Neural cell (in vitro differentiated cells): ENCODE data around the gene IKZF2. TPM values are rescaled to one million over a fixed set of nuclear protein-coding genes. Genes with fewer than 3 reads are reported as not detected.

Experiments
- H2AFZ ChIP-seq: fragments of 200-600, 300-800 bp; sonication (generic), shearing (Covaris generic); 2 replicates; pipeline ENCODE4 v1.6.0; 2014; ENCODE audit warnings: low read depth, mild to moderate bottlenecking, antibody characterized with exemption, low read length, moderate library complexity
- H3F3A ChIP-seq: fragments of 200-600 bp; shearing (Covaris generic); 2 replicates; pipeline ENCODE4 v1.6.1; 2016; ENCODE audit warnings: mild to moderate bottlenecking, moderate library complexity, mixed read lengths, antibody characterized with exemption, low read length; ENCODE audit not compliant: insufficient read depth, poor library complexity, severe bottlenecking
- H3K27ac ChIP-seq: fragments of 200-600, 300-800 bp; sonication (generic), shearing (Covaris generic); 2 replicates; pipeline ENCODE4 v1.5.1; 2014; ENCODE audit warnings: mild to moderate bottlenecking, low read length, moderate library complexity
- H3K27me3 ChIP-seq: fragments of 300-800, 200-600 bp; sonication (generic), shearing (Covaris generic); 2 replicates; pipeline ENCODE4 v1.6.0; 2014; ENCODE audit warnings: mild to moderate bottlenecking, low read depth, low read length, moderate library complexity; ENCODE audit not compliant: insufficient read depth
- H3K36me3 ChIP-seq: fragments of 300-800, 200-600 bp; sonication (generic), shearing (Covaris generic); 2 replicates; pipeline ENCODE4 v1.5.1; 2014; ENCODE audit warnings: mild to moderate bottlenecking, antibody characterized with exemption, low read length, moderate library complexity; ENCODE audit not compliant: insufficient read depth
- H3K4me2 ChIP-seq: fragments of 300-800, 200-600 bp; sonication (generic), shearing (Covaris generic); 2 replicates; pipeline ENCODE4 v1.6.0; 2014; ENCODE audit warnings: mild to moderate bottlenecking, low read length
- H3K4me3 ChIP-seq: fragments of 300-800, 200-600 bp; sonication (generic), shearing (Covaris generic); 2 replicates; pipeline ENCODE4 v1.5.1; 2014; ENCODE audit warnings: mild to moderate bottlenecking, low read length, moderate library complexity
- H3K79me2 ChIP-seq: fragments of 200-600 bp; shearing (Covaris generic); replicated peaks from 2 replicates; pipeline ENCODE4 v1.6.0; 2014; ENCODE audit warnings: mild to moderate bottlenecking, low read length, moderate library complexity; ENCODE audit not compliant: insufficient read depth
- H3K9ac ChIP-seq: fragments of 300-800, 200-600 bp; sonication (generic), shearing (Covaris generic); 2 replicates; pipeline ENCODE4 v1.6.1; 2016; ENCODE audit warnings: mild to moderate bottlenecking, low read length, mixed read lengths
- H3K9me2 ChIP-seq: fragments of 200-600 bp; shearing (Covaris generic); 2 replicates; pipeline ENCODE4 v1.6.1; 2016; ENCODE audit warnings: mild to moderate bottlenecking, low read length, mixed read lengths; ENCODE audit not compliant: insufficient read depth
- H3K9me3 ChIP-seq: fragments of 200-600, 300-800 bp; sonication (generic), shearing (Covaris generic); 2 replicates; pipeline ENCODE4 v1.6.1; 2016; ENCODE audit warnings: mild to moderate bottlenecking, mixed run types, low read length, moderate library complexity, mixed read lengths
- H4K20me1 ChIP-seq: fragments of 200-600 bp; shearing (Covaris generic); 2 replicates; pipeline ENCODE4 v1.6.1; 2016; ENCODE audit warnings: mild to moderate bottlenecking, mixed run types; ENCODE audit not compliant: insufficient read depth
- CTCF ChIP-seq: fragments of 450-650 bp; IDR thresholded peaks from 2 replicates; pipeline ENCODE4 v1.5.1; 2014; ENCODE audit warnings: antibody characterized with exemption, mild to moderate bottlenecking, moderate library complexity; ENCODE audit not compliant: poor library complexity, severe bottlenecking
- EP300 ChIP-seq: fragments of 450-650 bp; conservative IDR thresholded peaks from 2 replicates; pipeline ENCODE4 v1.6.1; 2014; ENCODE audit warnings: antibody characterized with exemption, mild to moderate bottlenecking, moderate library complexity; ENCODE audit not compliant: poor library complexity, severe bottlenecking
- EZH2 ChIP-seq: fragments of 200-600, 300-800 bp; shearing (Covaris generic), sonication (generic); IDR thresholded peaks from 2 replicates; pipeline ENCODE4 v1.6.1; 2014; ENCODE audit warnings: antibody characterized with exemption, low read length, borderline replicate concordance, mild to moderate bottlenecking; ENCODE audit not compliant: insufficient read depth, poor library complexity, severe bottlenecking
- MXI1 ChIP-seq: fragments of 450-650 bp; conservative IDR thresholded peaks from 2 replicates; pipeline ENCODE4 v1.6.1; 2014; ENCODE audit warnings: antibody characterized with exemption, mild to moderate bottlenecking; ENCODE audit not compliant: poor library complexity, severe bottlenecking
- POLR2AphosphoS5 ChIP-seq: IDR thresholded peaks from 2 replicates; pipeline ENCODE4 v1.6.1; 2012
- RAD21 ChIP-seq: fragments of 450-650 bp; conservative IDR thresholded peaks from 2 replicates; pipeline ENCODE4 v1.6.1; 2014; ENCODE audit warnings: antibody characterized with exemption, mild to moderate bottlenecking, moderate library complexity
- REST ChIP-seq: IDR thresholded peaks from 2 replicates; pipeline ENCODE4 v1.6.1; 2012; ENCODE audit warnings: borderline replicate concordance
- SMC3 ChIP-seq: fragments of 450-650 bp; conservative IDR thresholded peaks from 2 replicates; pipeline ENCODE4 v1.6.1; 2014; ENCODE audit warnings: antibody characterized with exemption, mild to moderate bottlenecking, moderate library complexity; ENCODE audit not compliant: poor library complexity
- TAF1 ChIP-seq: IDR thresholded peaks from 2 replicates; pipeline ENCODE4 v1.6.1; 2012; ENCODE audit warnings: low read depth
- polyA plus RNA-seq: library from polyadenylated mRNA; depleted of rRNA; stranded (reverse); fragments of >200 nt; gene quantifications from 2 replicates; pipeline ENCODE4 v1.2.3, GENCODE V29; 2014

Gene IKZF2
- polyA plus RNA-seq, 1 donor from 2014 or later, result 5.6 TPM

- no peaks in the 10 kb centered on the region for H3K36me3 ChIP-seq
- H3K4me2 ChIP-seq, result no peak overlapping the region
- no peak overlapping the region for H3K9ac ChIP-seq
- H3K79me2 ChIP-seq, result no peaks in the 10 kb centered on the region
- no peaks in the 10 kb centered on the region for H4K20me1 ChIP-seq
- no peaks in the 10 kb centered on the region for H3K9me2 ChIP-seq
- H3F3A ChIP-seq, result no peaks in the 10 kb centered on the region
- H2AFZ ChIP-seq, result no peak overlapping the region
- no peak overlapping the region for H3K4me3 ChIP-seq
- no peak overlapping the region for H3K27ac ChIP-seq
- no peaks in the 10 kb centered on the region for H3K9me3 ChIP-seq
- no peaks in the 10 kb centered on the region for H3K27me3 ChIP-seq
- TF ChIP-seq RAD21 (no peak), EZH2 (no peak), POLR2AphosphoS5 (no peak), CTCF (no peak), REST (no peak), SMC3 (no peak), TAF1 (no peak), MXI1 (no peak), EP300 (no peak)
These were observed 43.1 kb downstream of the IKZF2 start for GRCh38 chr2:213108308-213108707.

DNA sequence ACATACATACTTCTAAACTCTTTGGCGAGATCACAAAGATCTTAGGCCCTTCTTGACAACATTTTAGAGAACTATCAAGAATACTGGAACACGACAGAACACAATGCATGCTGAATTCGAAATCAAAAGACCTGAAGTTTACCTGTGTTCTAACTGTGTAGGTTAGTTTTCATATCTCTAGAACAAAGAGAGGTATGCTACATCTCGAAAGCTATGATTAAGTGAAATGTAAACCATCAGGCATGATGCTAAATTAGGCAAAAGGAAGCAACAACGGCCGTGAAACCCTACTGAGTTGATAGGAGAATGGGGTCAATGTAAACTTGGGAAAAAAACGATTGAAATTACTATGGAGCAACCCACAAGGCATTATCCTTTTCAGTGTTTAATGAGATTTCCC, 43.7 kb downstream of the IKZF2 start:
- Histone ChIP-seq H3K79me2 (no peaks in the 10 kb centered on the region), H3K4me2 (no peak overlapping the region), H4K20me1 (no peaks in the 10 kb centered on the region), H3F3A (no peaks in the 10 kb centered on the region), H3K27ac (no peak overlapping the region), H2AFZ (no peak overlapping the region), H3K9me2 (no peaks in the 10 kb centered on the region), H3K9me3 (no peaks in the 10 kb centered on the region), H3K4me3 (no peak overlapping the region), H3K36me3 (no peaks in the 10 kb centered on the region), H3K27me3 (no peaks in the 10 kb centered on the region), H3K9ac (no peak overlapping the region)
- TF ChIP-seq MXI1, result no peak
- TF ChIP-seq POLR2AphosphoS5, result no peak
- TF ChIP-seq EP300, result no peak
- TF ChIP-seq TAF1, result no peak
- TF ChIP-seq REST, result no peak
- TF ChIP-seq RAD21, result no peak
- TF ChIP-seq EZH2, result no peak
